Adrenal gland (tissue), 5 donors: Measurements from ENCODE around the gene CCR9.

Experiments used
- POLR2A ChIP-seq, 2 donors: fragments of 450-650 bp; IDR thresholded peaks; one replicate each; pipeline ENCODE4 v1.6.1; 2017; ENCODE audit warnings: antibody characterized with exemption in 2 of 2, mild to moderate bottlenecking in 2 of 2, moderate library complexity in 1 of 2
- TF ChIP-seq, protein P1 (sequence below), 6 experiments: fragments of 450-650 bp in 4 of 6; fragments of 200-600 bp in 2 of 6; sonication (generic) in 1 of 6; IDR thresholded peaks; 1 replicate in 5 of 6; 2 replicates in 1 of 6; pipeline versions ENCODE4 v1.5.1 to v1.8.0; 2016 to 2021; ENCODE audit warnings: antibody characterized with exemption in 6 of 6, mild to moderate bottlenecking in 2 of 6, moderate library complexity in 1 of 6
- donor health status: DM: no; HTN: no; CAD: no.

DNA sequence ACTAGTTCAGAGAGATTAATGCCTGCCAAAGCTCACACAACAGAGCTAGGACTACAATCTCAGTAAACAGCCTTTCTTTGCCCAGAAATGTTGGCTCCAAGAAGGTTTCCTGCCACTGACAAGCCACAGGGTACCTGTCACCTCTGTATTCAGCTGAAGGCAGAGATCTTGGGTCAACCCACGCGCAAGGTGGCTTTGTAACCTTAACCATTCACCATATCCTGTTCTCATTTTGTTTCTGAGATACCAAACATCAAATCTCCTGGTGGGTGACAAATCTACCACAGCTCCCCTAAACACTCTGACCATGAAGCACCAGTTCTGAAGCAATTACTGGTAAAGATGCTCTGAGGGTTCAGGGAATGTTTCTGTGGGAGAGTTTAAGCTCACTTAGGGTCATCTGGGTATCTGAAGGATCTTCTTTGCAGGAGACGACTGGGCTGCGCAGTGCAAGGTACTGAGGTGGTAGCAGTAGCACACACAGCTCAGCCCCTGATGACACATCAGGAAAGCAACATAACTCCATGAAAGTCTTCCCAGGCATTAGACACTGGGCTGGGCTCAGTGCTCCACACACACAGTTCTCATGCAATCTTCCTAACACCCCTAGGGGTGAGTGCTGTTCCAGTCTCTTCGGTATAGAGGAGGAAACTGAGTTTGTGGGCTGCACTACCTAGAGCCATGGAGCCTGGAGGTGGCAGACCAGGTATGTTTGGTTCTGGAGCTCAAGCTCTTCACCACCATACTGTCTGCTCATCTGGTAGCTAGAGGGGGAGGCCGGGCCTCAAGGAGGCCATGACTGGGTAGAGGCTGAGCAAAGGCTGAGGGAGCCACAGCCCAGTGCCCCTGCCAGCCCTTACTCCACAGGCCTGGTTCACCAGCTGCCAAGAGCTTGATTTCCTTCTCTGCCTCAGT lies 64.6 kb downstream of the CCR9 start:
- TF ChIP-seq POLR2A (IDR thresholded peaks at IDR 0.05) = no peak
- TF ChIP-seq, protein P1, sequence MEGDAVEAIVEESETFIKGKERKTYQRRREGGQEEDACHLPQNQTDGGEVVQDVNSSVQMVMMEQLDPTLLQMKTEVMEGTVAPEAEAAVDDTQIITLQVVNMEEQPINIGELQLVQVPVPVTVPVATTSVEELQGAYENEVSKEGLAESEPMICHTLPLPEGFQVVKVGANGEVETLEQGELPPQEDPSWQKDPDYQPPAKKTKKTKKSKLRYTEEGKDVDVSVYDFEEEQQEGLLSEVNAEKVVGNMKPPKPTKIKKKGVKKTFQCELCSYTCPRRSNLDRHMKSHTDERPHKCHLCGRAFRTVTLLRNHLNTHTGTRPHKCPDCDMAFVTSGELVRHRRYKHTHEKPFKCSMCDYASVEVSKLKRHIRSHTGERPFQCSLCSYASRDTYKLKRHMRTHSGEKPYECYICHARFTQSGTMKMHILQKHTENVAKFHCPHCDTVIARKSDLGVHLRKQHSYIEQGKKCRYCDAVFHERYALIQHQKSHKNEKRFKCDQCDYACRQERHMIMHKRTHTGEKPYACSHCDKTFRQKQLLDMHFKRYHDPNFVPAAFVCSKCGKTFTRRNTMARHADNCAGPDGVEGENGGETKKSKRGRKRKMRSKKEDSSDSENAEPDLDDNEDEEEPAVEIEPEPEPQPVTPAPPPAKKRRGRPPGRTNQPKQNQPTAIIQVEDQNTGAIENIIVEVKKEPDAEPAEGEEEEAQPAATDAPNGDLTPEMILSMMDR (IDR thresholded peaks at IDR 0.05) = no peak
